ENCODE measurements around the gene RUNX1.

RUNX1 gene

GRCh38 chr21:35037384-35037765 lies 11.7 kb downstream of the RUNX1 start:
- Histone ChIP-seq H3K4me1 (no peaks in the 10 kb centered on the region), H2AFZ (no peak overlapping the region), H3K27me3 (ENCODE audit: control insufficient read depth, insufficient read depth, low read length) (no peaks in the 10 kb centered on the region), H3K79me2 (no peaks in the 10 kb centered on the region), H3K4me2 (ENCODE audit: low read length) (no peak overlapping the region), H3K27ac (no peak overlapping the region), H3K4me3 (ENCODE audit: low read depth, low read length) (no peak overlapping the region), H3K36me3 (ENCODE audit: control insufficient read depth, insufficient read depth, low read length) (no peaks in the 10 kb centered on the region), H3K9me3 (ENCODE audit: control insufficient read depth, low read length) (no peaks in the 10 kb centered on the region), H3K9ac (no peak overlapping the region)
- TF ChIP-seq CTCF (IDR thresholded peaks at IDR 0.05), result no peak

- no peaks in the 10 kb centered on the region for H3K36me3 ChIP-seq (ENCODE audit: control insufficient read depth, insufficient read depth, low read length)
- H3K9me3 ChIP-seq (ENCODE audit: control insufficient read depth, low read length), result no peaks in the 10 kb centered on the region
- no peak overlapping the region for H3K4me2 ChIP-seq (ENCODE audit: low read length)
- H2AFZ ChIP-seq, result no peak overlapping the region
- H3K4me3 ChIP-seq (ENCODE audit: low read depth, low read length), result no peak overlapping the region
- no peaks in the 10 kb centered on the region for H3K27me3 ChIP-seq (ENCODE audit: control insufficient read depth, insufficient read depth, low read length)
- no peak overlapping the region for H3K9ac ChIP-seq
- no peaks in the 10 kb centered on the region for H3K4me1 ChIP-seq
- no peak for TF ChIP-seq CTCF (IDR thresholded peaks at IDR 0.05)
- H3K27ac ChIP-seq, result no peak overlapping the region
- H3K79me2 ChIP-seq, result no peaks in the 10 kb centered on the region
These were observed 12.4 kb downstream of the RUNX1 start for GRCh38 chr21:35036465-35037383.

- H3K4me2 ChIP-seq (ENCODE audit: low read length), result no peak overlapping the region
- no peak overlapping the region for H2AFZ ChIP-seq
- no peak overlapping the region for H3K9ac ChIP-seq
- H3K4me1 ChIP-seq, result no peaks in the 10 kb centered on the region
- no peak overlapping the region for H3K27ac ChIP-seq
- no peak for TF ChIP-seq CTCF (IDR thresholded peaks at IDR 0.05)
- no peaks in the 10 kb centered on the region for H3K36me3 ChIP-seq (ENCODE audit: control insufficient read depth, insufficient read depth, low read length)
- H3K4me3 ChIP-seq (ENCODE audit: low read depth, low read length), result no peak overlapping the region
- no peaks in the 10 kb centered on the region for H3K79me2 ChIP-seq
- no peaks in the 10 kb centered on the region for H3K27me3 ChIP-seq (ENCODE audit: control insufficient read depth, insufficient read depth, low read length)
- no peaks in the 10 kb centered on the region for H3K9me3 ChIP-seq (ENCODE audit: control insufficient read depth, low read length)
These were observed 13.5 kb downstream of the RUNX1 start for GRCh38 chr21:35035581-35035980.

GRCh38 chr21:35035116-35035515 lies 14.0 kb downstream of the RUNX1 start:
- Histone ChIP-seq H3K27ac (no peak overlapping the region), H3K4me1 (no peaks in the 10 kb centered on the region)
- no peak for TF ChIP-seq CTCF (IDR thresholded peaks at IDR 0.05)

More at GRCh38 chr21:35035116-35035515, 14.0 kb downstream of the RUNX1 start:
- no peak overlapping the region for H3K4me3 ChIP-seq (ENCODE audit: low read depth, low read length)
- H3K79me2 ChIP-seq, result no peaks in the 10 kb centered on the region
- H3K9ac ChIP-seq, result no peak overlapping the region
- no peaks in the 10 kb centered on the region for H3K27me3 ChIP-seq (ENCODE audit: control insufficient read depth, insufficient read depth, low read length)
- H3K4me2 ChIP-seq (ENCODE audit: low read length), result no peak overlapping the region
- H2AFZ ChIP-seq, result no peak overlapping the region
- H3K36me3 ChIP-seq (ENCODE audit: control insufficient read depth, insufficient read depth, low read length), result no peaks in the 10 kb centered on the region
- no peaks in the 10 kb centered on the region for H3K9me3 ChIP-seq (ENCODE audit: control insufficient read depth, low read length)
